Suprapubic skin (tissue), 3 donors: ENCODE results near the gene UBC.

Experiments used
- CTCF ChIP-seq, 2 donors: fragments of 200-600 bp in 1 of 2; fragments of 450-650 bp in 1 of 2; sonication (generic) in 1 of 2; IDR thresholded peaks; one replicate each; pipeline ENCODE4 v1.5.1; 2016 to 2019; ENCODE audit warnings: antibody characterized with exemption in 2 of 2, mild to moderate bottlenecking in 1 of 2, moderate library complexity in 1 of 2
- POLR2A ChIP-seq, 2 donors: fragments of 450-650 bp; IDR thresholded peaks; one replicate each; pipeline ENCODE4 v1.6.1; 2017; ENCODE audit warnings: antibody characterized with exemption in 2 of 2, mild to moderate bottlenecking in 2 of 2, moderate library complexity in 2 of 2

GRCh38 chr12:124866195-124866882 is 48.1 kb downstream of the UBC start:
- TF ChIP-seq CTCF (IDR thresholded peaks at IDR 0.05): no peak
- no peak for TF ChIP-seq POLR2A (IDR thresholded peaks at IDR 0.05)
